GM12864 (cell line): ENCODE data around the gene SCNN1A.

Experiments used
- DNase-seq: peaks from one replicate; pipeline ENCODE4 v3.0.0-alpha.2; 2011; ENCODE audit warnings: low read depth
- H3K4me3 ChIP-seq: 2 replicates; pipeline ENCODE4 v1.5.1; 2011; ENCODE audit warnings: mild to moderate bottlenecking, low read depth, low read length, control low read depth
- TF ChIP-seq, protein P1 (sequence below): IDR thresholded peaks from 2 replicates; pipeline ENCODE4 v1.5.1; 2011; ENCODE audit warnings: low read depth, mild to moderate bottlenecking, moderate library complexity, low read length, control low read depth, inconsistent platforms; ENCODE audit errors: missing control alignments

Gene SCNN1A

DNA sequence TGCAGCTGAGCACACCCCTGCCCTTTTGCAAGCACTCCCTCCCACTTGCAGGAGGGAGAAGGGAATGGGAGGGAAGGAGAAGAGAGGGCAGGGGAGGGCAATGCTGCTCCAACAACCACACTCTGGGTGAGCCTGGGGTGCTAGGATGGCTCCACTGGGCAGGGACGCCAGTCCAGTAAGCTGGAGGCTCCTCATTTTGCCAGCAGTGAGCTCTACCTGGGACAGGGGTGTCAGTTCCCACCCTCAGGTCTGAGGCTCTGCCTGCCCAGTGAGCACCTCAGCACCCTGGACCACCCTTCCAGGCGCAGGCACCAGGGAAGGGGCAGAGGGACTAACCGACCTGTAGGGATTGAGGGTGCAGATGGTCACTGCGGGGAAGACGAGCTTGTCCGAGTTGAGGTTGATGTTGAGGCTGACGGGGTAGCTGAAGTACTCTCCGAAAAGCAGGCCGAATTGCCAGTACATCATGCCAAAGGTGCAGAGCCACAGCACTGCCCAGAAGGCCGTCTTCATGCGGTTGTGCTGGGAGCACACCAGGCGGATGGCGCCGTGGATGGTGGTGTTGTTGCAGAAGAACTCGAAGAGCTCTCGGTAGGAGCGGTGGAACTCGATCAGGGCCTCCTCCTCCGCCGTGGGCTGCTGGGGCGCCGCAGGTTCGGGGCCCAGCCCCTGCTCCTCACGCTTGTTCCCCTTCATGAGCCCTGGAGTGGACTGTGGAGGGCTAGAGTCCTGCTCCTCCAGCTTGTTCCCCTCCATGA is 1.2 kb downstream of the SCNN1A start:
- DNase-seq = no peak
- H3K4me3 ChIP-seq = no peak overlapping the region
- TF ChIP-seq, protein P1, sequence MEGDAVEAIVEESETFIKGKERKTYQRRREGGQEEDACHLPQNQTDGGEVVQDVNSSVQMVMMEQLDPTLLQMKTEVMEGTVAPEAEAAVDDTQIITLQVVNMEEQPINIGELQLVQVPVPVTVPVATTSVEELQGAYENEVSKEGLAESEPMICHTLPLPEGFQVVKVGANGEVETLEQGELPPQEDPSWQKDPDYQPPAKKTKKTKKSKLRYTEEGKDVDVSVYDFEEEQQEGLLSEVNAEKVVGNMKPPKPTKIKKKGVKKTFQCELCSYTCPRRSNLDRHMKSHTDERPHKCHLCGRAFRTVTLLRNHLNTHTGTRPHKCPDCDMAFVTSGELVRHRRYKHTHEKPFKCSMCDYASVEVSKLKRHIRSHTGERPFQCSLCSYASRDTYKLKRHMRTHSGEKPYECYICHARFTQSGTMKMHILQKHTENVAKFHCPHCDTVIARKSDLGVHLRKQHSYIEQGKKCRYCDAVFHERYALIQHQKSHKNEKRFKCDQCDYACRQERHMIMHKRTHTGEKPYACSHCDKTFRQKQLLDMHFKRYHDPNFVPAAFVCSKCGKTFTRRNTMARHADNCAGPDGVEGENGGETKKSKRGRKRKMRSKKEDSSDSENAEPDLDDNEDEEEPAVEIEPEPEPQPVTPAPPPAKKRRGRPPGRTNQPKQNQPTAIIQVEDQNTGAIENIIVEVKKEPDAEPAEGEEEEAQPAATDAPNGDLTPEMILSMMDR = no peak

DNA sequence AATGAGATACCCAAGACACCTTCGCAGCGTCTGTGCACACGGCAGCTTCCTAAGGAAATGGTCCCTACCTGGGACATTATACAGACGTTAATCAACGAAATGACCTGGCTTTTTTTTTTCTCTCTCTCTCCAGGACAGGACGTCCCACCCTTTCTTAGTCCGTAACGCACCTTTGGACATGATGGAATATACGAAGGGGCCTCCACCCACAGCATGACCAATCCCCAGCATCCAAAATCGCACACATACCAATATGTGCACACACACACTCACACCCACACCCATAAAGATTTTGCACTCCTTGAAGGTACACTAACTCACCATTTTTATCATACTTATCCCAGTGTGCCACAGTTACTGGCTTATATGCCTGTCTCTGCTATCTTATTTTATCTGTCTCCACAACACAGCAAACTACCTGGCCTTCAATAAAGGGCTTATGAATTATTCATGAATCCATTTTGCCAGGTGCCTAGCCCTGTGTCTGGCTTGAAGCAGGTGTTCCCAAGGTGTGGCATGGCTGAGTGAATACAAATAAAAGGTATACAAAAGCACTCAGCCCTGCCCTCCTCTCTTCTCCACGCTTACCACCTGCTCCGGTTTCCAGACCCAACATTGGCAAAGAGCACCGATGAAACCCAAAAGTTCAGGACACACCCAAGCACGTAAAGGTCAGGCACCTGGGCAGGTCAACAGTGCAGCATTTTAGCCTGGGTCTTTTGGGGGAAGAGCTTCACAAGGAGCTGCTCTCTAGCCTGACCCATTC is 2.2 kb downstream of the SCNN1A start:
- TF ChIP-seq, protein P1 = no peak
- DNase-seq = no peak
- H3K4me3 ChIP-seq = no peak overlapping the region

DNA sequence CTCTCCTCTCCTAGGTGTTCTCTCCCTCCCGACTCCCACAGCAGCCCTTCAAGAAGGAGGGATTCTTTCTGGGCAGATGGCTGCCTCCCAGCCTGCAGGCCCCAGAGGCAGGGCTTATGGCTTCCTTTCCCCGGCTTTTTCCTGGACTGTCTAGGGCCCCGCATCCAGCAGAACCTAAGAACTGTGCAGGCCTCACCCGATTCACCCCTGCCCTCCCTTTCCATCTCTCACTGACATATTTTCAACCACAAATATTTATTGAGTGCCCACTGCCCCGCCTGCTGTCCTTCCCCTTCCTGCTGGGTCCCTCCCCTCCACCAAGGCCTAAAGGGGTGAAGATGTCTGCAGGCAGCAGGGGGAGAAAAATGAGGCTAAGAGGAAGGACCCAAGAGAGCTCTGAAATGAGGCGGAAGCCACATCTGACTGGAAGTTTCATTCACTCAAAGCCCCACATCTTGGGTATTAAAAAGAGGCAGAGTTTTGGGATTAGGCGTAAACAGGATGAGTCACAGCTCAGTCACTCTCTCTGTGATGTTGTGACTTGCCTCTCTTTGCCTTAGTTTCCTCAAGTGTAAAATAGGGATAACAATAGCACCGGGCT is 2.9 kb downstream of the SCNN1A start:
- TF ChIP-seq, protein P1 = no peak
- no peak overlapping the region for H3K4me3 ChIP-seq

DNA sequence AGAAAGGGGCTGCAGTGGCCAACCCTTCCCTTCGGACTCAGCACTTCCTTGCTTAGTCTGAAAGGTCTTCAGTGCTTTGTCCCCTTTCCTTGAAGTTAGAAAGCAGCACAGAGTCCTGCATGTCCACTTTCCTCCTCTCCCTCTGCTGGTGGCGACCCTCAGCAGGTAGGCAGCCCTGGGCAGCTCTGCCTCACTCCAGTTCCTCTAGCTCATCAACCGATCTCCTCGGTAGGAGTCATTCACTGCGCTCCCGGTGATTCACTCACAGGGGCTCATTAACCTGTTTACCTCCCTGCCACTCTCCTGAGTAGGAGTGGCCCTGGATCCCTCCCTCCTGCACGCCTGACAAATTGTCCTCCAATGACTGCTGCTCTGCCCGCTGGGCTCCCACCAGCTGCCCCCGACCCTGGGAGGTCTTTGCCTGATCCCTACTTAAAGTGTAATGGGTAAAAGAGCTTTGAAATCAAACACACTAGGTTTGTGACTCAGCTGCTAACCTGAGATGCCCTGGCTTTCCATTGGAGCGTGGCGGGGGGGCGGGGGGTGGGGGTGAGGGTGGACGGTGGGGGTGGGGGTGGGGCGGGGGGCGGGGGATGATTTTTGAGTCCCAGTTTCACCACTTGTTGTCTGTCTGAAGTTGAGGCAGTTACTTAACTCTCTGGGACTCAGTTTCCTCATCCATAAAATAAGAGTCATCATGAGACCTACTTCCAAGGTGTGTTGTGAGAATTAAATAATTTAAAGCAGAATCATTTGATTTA is 4.2 kb downstream of the SCNN1A start:
- H3K4me3 ChIP-seq = no peak overlapping the region
- DNase-seq = no peak
- TF ChIP-seq, protein P1 = no peak

More for the DNA sequence above, 2.9 kb downstream of the SCNN1A start:
- DNase-seq = no peak

DNA sequence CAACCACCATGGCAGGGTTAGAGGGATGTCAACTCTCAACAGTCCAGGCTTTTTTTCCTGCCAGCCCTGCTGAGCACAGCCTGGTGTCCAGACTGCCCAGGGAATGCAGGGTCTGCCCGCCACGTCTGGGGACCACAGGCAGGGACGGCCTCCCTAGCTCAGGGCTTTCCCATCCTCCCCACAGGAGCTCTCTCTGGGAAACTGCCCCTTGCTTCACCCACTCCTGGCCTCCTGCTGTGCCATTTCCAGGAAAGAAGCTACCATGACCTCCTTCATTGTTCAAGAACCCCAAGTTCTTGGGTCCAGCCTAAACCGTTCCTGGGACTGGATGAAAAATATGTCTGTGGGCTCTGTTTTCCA is 4.8 kb downstream of the SCNN1A start:
- no peak for DNase-seq
- TF ChIP-seq, protein P1 = no peak
- no peak overlapping the region for H3K4me3 ChIP-seq

DNA sequence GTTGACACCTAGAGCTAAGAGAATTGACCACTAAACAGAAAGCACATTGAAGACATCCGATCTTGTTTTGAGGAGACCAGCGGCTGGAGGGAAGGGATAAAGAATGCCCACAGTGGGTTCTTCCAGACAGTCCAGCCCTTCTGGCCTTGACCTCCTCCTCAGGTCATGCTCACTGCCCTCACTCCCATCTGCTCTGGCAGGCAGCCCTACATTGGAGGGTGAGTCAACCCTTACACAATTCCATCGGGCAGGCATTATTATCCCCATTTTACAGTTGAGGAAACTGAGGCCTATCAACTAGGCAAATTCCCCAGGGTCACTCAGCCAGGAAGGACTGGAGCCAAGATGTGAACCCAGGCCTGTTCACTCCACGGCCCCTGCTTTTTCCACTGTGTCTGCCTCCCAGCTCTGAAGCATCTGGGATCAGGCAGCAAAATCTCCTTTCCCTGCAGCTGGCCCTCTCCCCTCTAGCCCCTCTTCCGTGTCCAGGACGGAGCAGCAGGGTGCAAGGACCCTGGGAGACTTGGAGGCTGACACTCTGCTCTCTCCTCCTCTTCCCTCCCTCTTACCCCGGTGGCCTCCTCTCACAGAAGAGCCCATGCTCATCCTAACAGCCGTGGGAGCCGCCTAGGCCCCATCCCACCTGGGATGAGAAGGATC is 5.3 kb downstream of the SCNN1A start:
- DNase-seq = no peak
- TF ChIP-seq, protein P1 = no peak
- H3K4me3 ChIP-seq = no peak overlapping the region
